HepG2 (cell line): ENCODE measurements around the gene DAD1. TPM values are rescaled to one million over a fixed set of nuclear protein-coding genes. Genes with fewer than 3 reads are reported as not detected.

Experiments
- ARHGAP35 ChIP-seq: sonication (generic); formaldehyde crosslinking; IDR thresholded peaks from 2 replicates; pipeline ENCODE4 v1.9.0; 2022; ENCODE audit warnings: mild to moderate bottlenecking, inconsistent platforms, moderate library complexity, missing genetic modification reagents, borderline replicate concordance
- FOXJ3 ChIP-seq: sonication (generic); formaldehyde crosslinking; IDR thresholded peaks from 2 replicates; pipeline ENCODE4 v1.4.0; 2020; ENCODE audit warnings: missing genetic modification reagents, mild to moderate bottlenecking, borderline replicate concordance
- HCFC1 ChIP-seq: fragments of 150-350 bp; IDR thresholded peaks from 2 replicates; pipeline ENCODE4 v1.6.1; 2014; ENCODE audit warnings: low read depth, low read length
- HDAC1 ChIP-seq: sonication (generic); formaldehyde crosslinking; IDR thresholded peaks from 2 replicates; pipeline ENCODE4 v1.5.1; 2020; ENCODE audit warnings: mild to moderate bottlenecking, missing genetic modification reagents
- HNF4A ChIP-seq: sonication (generic); formaldehyde crosslinking; IDR thresholded peaks from 2 replicates; pipeline ENCODE4 v1.4.0; 2020; ENCODE audit warnings: missing genetic modification reagents
- HOXA9 ChIP-seq: sonication (generic); formaldehyde crosslinking; IDR thresholded peaks from 2 replicates; pipeline ENCODE4 v1.8.1; 2022; ENCODE audit warnings: missing genetic modification reagents, mild to moderate bottlenecking, moderate library complexity, borderline replicate concordance
- PRDM15 ChIP-seq: sonication (generic); formaldehyde crosslinking; IDR thresholded peaks from 2 replicates; pipeline ENCODE4 v1.4.0; 2020; ENCODE audit warnings: missing genetic modification reagents
- SNAI1 ChIP-seq: sonication (generic); formaldehyde crosslinking; IDR thresholded peaks from 2 replicates; pipeline ENCODE4 v1.5.0; 2020; ENCODE audit warnings: mild to moderate bottlenecking, missing genetic modification reagents, borderline replicate concordance
- SP5 ChIP-seq: IDR thresholded peaks from 2 replicates; pipeline ENCODE4 v1.6.1; 2016; ENCODE audit warnings: low read depth, borderline replicate concordance
- SPEN ChIP-seq: sonication (generic); formaldehyde crosslinking; IDR thresholded peaks from 2 replicates; pipeline ENCODE4 v1.5.1; 2020; ENCODE audit warnings: low read depth, mild to moderate bottlenecking, missing genetic modification reagents
- YY1 ChIP-seq: IDR thresholded peaks from 2 replicates; pipeline ENCODE4 v1.6.1; 2011; ENCODE audit warnings: low read length, low read depth, moderate library complexity, mild to moderate bottlenecking; ENCODE audit not compliant: insufficient read depth, insufficient replicate concordance
- ZNF275 ChIP-seq: sonication (generic); formaldehyde crosslinking; IDR thresholded peaks from 2 replicates; pipeline ENCODE4 v1.8.0; 2022; ENCODE audit warnings: missing genetic modification reagents, mild to moderate bottlenecking, inconsistent platforms, borderline replicate concordance
- ZNF296 ChIP-seq: sonication (generic); formaldehyde crosslinking; conservative IDR thresholded peaks from 2 replicates; pipeline ENCODE4 v1.5.0; 2020; ENCODE audit warnings: mild to moderate bottlenecking, missing genetic modification reagents
- ZNF333 ChIP-seq: sonication (generic); formaldehyde crosslinking; IDR thresholded peaks from 2 replicates; pipeline ENCODE4 v1.4.0; 2020; ENCODE audit warnings: mild to moderate bottlenecking, missing genetic modification reagents, borderline replicate concordance
- ZNF512 ChIP-seq: sonication (generic); formaldehyde crosslinking; IDR thresholded peaks from 2 replicates; pipeline ENCODE4 v1.4.0; 2020; ENCODE audit warnings: mild to moderate bottlenecking, missing genetic modification reagents
- ZNF549 ChIP-seq: sonication (generic); formaldehyde crosslinking; IDR thresholded peaks from 2 replicates; pipeline ENCODE4 v1.5.0; 2020; ENCODE audit warnings: missing genetic modification reagents
- ZNF589 ChIP-seq: sonication (generic); formaldehyde crosslinking; conservative IDR thresholded peaks from 2 replicates; pipeline ENCODE4 v1.8.0; 2022; ENCODE audit warnings: mild to moderate bottlenecking, moderate library complexity, missing genetic modification reagents
- ZNF644 ChIP-seq: IDR thresholded peaks from 2 replicates; pipeline ENCODE4 v1.6.1; 2016; ENCODE audit warnings: low read depth
- ZNF766 ChIP-seq: sonication (generic); formaldehyde crosslinking; IDR thresholded peaks from 2 replicates; pipeline ENCODE4 v1.5.0; 2020; ENCODE audit warnings: missing genetic modification reagents, borderline replicate concordance
- polyA plus RNA-seq, 8 experiments: library from polyadenylated mRNA; depleted of rRNA in 3 of 8; stranded (reverse) in 7 of 8; unstranded in 1 of 8; fragments of >200 nt; fragmentation: Illumina TruSeq in 4 of 8; extraction: Trizol in 4 of 8; gene quantifications; 2 replicates each; pipeline versions ENCODE4 v1.2.1 to v1.2.3, GENCODE V29; 2011 to 2016; ENCODE audit warnings: low read depth in 4 of 8, missing spikeins in 1 of 8, mixed read lengths in 1 of 8; ENCODE audit not compliant: insufficient read depth in 1 of 8
- total RNA-seq, 5 experiments: library from RNA; depleted of rRNA; stranded (reverse); fragments of >200 nt; fragmentation: Illumina TruSeq; extraction: Trizol; gene quantifications; 2 replicates each; pipeline ENCODE4 v1.2.3, GENCODE V29; 2016; ENCODE audit warnings: low read depth in 1 of 5

The DAD1 gene
- total and polyA plus RNA-seq, 2 of the 13 experiments (the other 11 are each of a cell fraction or from before 2014, with no cell fraction given) = 558 to 626 TPM

DNA sequence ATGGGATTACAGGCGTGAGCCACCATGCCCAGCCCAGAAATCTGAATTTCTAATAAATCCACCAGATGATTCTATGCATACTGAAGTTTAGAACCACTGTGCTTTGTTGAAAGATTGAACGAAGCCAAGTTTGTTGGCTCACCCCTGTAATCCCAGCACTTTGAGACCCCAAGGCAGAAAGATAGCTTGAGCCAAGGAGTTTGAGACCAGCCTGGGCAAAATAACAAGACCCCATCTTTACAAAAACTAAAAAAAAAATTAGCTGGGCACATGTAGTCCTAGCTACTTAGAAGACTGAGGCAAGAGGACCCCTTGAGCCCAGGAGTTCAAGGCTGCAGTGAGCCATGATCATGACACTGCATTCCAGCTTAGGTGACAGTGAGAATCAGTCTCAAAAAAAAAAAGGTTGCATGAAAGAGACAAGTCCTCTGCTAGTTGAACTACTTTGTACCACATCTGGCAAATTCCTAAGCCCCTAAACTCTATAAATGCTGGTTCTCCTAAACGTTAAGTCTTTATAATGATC lies 7.4 kb upstream of the DAD1 start (continued):
- TF ChIP-seq PRDM15 = no peak
- TF ChIP-seq HOXA9 (CRISPR knock-in tag) = no peak
- no peak for TF ChIP-seq SPEN (CRISPR knock-in tag)
- no peak for TF ChIP-seq HCFC1
- TF ChIP-seq ZNF644 (CRISPR knock-in tag) = no peak
- TF ChIP-seq ZNF549 (CRISPR knock-in tag) = no peak
- no peak for TF ChIP-seq ZNF766 (CRISPR knock-in tag)
- TF ChIP-seq SNAI1 (CRISPR knock-in tag) = 0 out of 2 replicates have a peak, but pooled peaks have one; percentile 73
- TF ChIP-seq ZNF275 (CRISPR knock-in tag) = no peak
- TF ChIP-seq ZNF333 = 0 out of 2 replicates have a peak, but pooled peaks have one; percentile 48
- 0 out of 2 replicates have a peak, but pooled peaks have one; percentile 17 for TF ChIP-seq HNF4A (CRISPR knock-in tag)
- TF ChIP-seq ARHGAP35 (CRISPR knock-in tag) = 0 out of 2 replicates have a peak, but pooled peaks have one; percentile 0
- no peak for TF ChIP-seq ZNF512 (CRISPR knock-in tag)
- TF ChIP-seq FOXJ3 (CRISPR knock-in tag) = no peak
- no peak for TF ChIP-seq SP5 (CRISPR knock-in tag)
- TF ChIP-seq YY1 = no peak
- TF ChIP-seq ZNF589 (CRISPR knock-in tag) = no peak
- no peak for TF ChIP-seq ZNF296 (CRISPR knock-in tag)
- TF ChIP-seq HDAC1 = no peak
- TF ChIP-seq, all 625 proteins: peak for 14
